Activated CD4-positive, alpha-beta T cell treated with anti-CD3 and anti-CD28 coated beads, Interleukin-2, amount 50 U/mL, for 1 hour (primary cell): ENCODE results near the gene WASHC2C.
"Not testable (repeated sequence)": the region's sequence is repeated elsewhere in the genome, so short reads cannot be mapped to it uniquely, and the experiment has no call there.

Experiments
- DNase-seq: peaks from one replicate; pipeline ENCODE4 v3.0.0-alpha.2; 2020

Gene WASHC2C

DNA sequence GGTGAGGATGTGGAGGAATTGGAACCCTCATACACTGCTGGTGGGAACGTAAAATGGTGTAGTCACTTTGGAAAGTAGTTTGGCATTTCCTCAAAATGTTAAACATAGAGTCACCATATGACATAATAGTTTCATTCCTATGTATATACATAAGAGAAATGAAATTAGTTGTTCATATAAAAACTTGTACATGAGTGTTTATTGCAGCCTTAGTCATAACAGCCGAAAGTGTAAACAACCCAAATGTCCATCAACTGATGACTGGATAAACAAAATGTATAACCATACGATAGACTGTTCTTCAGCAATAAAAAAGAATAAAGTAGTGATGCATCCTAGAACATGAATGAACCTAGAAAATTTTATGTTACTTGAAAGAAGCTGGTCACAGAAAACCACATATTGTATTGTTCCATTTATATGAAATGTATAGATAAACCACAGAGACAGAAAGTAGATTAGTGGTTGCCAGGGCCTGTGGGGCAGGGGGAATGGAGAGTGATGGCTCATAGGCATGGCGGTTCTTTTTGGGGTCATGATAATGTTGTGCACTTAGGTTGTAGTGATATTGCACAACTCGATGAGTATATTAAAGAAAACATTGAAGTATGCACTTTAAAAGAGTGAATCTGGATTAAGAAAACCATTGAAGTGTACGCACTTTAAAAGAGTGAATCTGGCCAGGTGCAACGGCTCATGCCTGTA lies 44.8 kb downstream of the WASHC2C start:
- not testable (repeated sequence) for DNase-seq

DNA sequence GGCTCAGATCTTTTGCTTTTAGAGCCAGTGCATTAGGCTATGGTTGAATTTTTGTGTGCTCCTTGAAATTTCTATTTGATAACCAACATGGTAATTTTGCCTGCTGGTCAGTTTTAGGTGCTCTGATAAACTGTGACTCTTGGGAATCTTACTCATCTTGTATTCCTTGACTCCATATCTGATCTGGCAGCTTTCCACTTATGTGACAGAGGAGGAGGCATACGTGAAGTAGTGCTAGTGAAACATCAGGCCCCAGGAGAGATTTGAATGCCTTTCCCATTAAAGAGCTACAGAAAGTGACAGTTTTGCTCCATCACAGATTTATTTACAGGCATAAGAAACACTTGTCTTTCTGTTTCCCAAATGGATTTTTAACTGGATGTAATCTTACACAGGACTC lies 59.2 kb downstream of the WASHC2C start:
- not testable (repeated sequence) for DNase-seq

DNA sequence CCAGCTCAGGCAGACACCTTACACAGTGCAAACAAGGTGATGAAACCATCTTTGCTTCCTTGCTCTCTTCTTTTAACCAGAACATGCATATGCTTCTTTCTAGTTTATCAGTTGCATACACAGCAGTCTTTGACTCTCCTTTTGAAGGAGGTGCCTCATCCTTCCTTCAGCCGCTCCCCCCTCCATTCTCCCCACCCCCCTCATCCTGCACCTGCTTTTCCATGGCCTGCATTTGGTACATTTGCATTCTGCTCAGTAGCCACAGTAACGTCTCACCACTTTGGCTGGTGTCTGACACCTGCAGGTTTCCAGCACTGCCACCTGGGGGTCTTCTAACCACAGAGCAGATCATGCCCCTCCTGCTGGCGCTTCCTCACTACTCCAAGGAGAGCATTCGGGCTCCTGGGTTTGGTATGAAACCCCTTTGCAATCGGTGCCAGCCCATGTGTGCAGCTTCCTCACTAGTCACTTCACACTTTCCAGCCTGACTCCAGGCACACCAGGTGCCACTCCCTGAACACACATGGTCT lies 60.2 kb downstream of the WASHC2C start:
- DNase-seq: not testable (repeated sequence)

DNA sequence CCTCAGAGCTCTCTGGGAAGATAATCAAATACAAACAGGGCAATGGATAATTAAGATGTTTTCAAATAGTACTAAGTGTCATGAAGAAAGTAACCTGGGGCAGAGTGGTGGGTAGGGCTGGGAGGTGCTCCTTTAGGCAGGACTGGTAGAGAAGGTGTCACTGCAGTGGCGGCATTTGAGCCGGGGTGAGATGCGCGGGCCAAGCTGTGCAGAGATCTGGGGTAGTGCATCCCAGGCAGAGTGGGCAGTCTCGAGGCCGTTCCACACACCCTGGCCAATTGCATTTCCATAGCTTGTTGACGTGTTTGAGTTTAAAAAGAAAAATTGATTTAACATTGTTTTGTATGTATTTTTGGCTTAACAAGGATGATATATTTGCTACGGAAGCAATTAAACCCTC lies 62.9 kb downstream of the WASHC2C start:
- DNase-seq: not testable (repeated sequence)

DNA sequence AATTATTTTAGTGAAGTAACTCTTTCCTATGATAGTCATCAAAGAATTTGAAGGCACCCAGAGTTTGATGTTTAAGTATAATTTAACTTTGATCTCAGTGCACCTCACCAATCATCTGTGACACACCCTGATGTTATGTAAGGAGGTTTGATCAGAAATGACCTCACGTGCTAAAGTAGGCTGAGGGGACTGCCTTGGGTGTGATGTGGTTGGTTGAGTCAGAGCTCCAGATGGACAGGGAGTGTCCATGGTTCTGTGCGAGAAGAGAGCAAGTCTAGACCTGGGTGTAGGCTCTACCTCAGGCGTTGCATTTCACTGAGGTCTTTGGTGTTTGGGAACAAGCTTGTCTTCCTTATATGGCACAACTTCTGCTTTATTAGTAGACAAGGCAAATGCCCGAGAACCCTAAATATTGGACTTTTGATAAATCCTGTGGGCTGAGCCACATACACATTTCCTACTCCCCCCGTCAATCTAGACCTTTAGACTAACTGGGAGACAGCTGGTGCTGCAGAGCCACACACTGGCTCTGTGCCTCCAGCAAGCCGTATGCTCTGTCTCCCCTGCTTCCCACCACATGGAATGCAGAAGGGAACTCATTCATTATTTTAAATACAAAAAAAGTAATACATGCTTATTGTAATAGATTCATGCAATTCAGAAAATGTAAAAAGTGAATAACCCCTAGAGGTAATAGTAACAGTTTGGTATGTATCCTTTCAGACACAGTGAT lies 63.8 kb downstream of the WASHC2C start:
- not testable (repeated sequence) for DNase-seq

DNA sequence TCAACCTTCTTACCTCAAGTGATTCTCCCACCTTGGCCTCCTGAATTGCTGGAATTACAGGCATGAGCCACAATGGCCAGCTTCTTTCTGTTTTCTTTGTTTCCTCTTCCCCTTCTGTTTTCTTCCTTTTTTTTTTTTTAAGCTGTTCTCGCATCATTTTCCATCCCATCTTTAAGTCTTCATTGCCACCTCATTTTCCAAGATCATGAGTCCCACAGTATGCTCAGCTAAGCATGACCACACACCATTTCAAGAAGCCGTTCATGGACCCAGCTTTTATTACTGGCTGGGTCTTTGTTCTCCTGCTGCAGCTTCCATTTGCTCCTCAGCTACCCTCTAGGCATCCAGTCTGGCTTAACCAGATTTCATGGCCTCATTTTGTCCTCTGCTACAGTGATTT lies 67.7 kb downstream of the WASHC2C start:
- not testable (repeated sequence) for DNase-seq

DNA sequence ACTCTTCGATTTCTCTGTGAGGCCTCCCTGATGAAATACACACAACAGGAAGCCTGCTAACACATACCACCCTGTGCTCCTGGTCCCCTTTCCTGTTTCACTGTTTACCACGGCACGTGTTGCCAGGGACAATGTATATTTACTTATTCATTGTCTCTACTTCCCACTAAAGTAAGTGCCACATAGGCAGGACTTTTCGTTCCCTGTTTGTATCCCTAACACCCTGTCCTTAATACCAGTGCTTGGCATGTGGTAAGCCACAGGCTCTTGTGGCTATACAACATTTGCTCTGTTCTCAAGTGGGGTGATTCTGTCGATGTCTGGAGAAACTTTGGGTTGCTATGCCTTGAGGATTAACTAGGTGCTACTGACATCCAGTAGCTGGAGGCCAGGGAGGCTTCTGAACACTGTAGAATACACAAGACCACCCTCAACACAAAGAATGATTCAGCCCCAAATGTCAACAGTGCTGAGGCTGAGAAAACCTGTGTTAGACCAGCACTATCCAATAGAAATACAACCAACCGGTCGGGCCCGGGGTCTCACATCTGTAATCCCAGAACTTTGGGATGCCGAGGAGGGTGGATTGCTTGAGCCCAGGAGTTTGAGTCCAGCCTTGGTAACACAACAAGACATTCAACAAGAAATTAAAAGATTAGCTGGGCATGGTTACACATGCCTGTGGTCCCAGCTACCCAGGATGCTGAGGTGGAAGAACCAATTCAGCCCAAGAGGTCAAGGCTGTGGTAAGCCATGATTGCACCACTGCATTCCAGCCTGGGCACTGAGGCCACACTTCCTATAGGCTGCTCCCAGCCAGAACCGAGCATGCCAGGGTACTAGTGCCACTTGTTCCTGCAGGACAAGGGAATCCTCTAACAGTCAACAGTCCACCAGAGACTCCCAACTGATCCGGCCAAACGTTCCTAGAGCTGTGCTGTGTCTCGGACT lies 76.3 kb downstream of the WASHC2C start:
- DNase-seq: not testable (repeated sequence)

DNA sequence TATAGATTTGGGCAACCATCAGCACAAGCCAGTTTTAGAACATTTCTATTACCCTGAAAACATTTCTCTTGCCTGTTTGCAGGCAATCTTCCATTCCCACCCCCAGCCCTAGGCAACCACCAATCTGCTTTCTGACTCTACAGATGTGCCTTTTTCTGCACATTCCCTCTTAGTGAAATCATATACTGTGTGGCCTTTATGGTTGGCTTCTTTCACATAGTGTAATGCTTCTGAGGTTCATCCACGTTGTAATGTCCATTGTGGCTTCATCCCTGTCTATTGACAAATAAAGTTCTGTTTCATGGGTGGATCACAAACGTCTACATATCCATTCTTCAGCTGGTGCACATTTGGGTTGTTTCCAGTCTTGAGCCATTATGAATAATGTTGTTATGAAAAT lies 77.9 kb downstream of the WASHC2C start:
- not testable (repeated sequence) for DNase-seq

DNA sequence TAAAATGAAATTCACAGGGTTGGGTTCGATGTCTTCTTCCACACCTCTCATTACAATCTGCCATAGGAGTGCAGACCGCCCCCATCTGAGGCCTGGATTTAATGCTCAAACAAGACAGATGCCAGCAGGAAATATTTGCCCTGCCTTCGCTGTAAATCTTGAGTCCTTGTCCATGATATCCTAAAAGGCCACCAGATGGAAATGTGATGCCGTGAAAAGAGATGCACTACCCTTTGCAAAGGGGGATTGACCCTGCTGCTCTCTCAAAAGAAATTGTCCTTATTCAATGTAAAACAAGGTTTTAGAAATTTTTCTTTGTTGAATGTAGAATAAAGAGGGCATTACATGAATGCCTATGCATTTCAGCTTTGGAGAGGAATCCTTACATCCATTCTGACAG lies 82.8 kb downstream of the WASHC2C start:
- DNase-seq: no peak

DNA sequence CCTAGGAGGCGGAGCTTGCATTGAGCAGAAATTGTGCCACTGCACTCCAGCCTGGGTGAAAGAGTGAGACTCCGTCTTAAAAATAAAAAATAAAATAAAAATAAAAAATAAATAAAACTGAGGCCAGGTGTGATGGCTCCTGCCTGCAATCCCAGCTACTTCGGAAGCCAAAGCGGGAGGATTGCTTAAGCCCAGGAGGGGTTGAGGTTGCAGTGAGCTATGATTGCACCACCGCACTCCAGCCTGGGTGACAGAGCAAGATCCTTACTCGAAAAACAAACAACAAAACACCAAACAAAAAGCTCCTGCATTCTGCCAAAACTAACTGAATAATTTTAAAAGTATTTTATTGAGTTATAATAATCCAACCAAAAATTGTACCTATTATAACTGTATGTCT lies 84.0 kb downstream of the WASHC2C start:
- no peak for DNase-seq

DNA sequence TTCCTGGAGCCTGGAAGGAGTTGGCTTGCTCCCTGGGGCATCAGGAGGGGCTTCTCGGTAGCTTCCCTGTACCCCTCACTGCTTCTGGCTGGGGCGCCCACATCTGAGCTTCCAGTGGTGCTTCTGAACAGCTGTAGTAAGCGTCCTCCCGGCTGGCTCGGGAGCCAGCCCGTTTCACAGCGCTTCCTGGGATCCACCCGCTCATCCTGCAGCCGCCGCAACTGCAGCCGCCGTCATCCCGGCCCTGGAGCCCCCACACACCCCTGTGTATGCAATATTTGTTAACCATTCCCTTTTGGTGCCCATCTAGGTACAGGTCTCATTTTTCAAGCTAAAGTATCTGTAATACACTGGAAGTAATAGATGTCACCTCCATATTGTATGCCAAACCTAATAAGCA lies 85.9 kb downstream of the WASHC2C start:
- DNase-seq: not testable (repeated sequence)

DNA sequence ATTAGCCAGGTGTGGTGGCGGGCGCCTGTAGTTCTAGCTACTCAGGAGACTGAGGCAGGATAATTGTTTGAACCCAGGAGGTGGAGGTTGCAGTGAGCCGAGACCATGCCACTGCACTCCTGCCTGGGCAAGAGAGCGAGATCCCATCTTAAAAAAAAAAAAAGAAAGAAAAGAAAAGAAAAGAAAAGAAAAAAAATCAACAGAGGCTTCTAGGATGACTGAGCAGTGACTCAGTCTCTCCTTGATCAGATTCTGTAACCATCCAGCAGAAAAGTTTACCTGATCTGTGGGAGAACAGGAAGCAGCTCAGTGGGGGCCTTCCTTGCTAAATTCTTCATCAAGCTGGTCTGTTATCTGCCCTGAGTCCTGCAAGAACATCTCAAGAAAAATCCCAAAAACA lies 87.1 kb downstream of the WASHC2C start:
- DNase-seq: not testable (repeated sequence)

DNA sequence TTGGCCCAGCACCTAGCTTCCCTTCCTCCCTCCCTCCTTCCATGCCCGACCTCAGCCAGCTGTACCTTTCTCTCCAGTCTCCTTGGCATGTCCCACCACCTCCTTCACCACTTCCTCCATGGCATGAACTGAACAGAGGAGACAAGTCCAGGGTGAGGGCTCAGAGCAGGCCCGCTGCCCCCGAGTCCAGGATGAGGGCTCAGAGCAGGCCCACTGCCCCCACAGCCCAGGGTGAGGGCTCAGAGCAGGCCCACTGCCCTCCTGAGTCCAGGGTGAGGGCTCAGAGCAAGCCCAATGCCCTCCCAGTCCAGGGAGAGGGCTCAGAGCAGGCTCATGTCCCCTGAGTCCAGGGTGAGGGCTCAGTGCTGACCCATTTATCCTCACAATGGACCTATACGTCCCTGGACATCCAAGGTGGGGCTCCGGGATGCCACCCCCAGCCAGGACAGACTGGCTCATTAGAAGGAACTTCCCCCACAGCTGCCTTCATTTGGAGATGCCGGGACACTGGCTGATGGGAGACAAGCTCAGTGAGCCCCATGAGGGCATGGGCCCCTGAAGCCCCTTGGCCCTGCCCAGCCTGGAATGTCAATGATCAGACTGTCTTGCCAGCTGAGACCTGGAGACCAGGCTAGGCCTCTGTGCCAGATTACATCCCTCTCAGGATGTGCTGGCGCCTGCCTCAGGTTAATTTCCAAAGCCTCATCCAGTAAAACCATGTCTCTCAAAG lies 90.2 kb downstream of the WASHC2C start:
- DNase-seq: no peak

DNA sequence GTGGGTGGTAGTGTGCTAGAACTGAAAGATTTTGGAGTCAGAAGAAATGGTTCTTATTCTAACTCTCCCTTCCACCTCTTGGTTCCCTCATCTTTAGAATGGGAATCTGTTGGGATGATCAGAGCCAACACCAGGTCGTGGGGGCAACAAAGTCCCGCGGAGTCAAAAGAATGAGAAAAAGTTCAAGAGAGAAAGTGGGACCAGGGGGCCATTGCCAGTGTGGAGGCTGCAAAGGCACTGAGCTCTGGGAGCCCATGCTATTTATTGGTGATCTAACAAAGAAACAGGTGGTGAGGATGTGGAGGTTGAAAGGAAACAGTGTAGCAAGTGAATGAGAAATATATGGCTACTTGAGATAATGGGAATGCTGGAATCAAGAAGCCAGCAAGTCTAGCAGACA lies 90.8 kb downstream of the WASHC2C start:
- DNase-seq: no peak

DNA sequence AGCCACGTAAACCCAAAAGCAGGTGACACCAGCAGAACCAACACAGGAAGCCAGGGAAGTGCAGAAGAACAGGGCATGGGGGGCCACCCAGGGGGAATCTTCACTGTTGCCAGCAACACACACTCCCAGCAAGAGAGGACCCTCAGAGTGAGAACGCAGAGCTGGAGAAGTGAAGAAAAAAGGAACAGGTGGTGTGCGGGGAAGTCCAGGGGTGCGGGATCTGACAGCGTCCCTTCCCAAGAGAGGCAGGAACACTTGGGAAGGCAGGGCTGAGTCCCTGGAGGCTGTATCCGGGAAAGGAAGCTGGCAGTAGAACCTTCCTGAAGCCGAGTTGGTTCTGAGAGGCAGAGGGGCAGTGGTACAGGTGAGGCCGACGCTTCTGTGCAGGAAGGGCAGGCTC lies 92.5 kb downstream of the WASHC2C start:
- DNase-seq: no peak

DNA sequence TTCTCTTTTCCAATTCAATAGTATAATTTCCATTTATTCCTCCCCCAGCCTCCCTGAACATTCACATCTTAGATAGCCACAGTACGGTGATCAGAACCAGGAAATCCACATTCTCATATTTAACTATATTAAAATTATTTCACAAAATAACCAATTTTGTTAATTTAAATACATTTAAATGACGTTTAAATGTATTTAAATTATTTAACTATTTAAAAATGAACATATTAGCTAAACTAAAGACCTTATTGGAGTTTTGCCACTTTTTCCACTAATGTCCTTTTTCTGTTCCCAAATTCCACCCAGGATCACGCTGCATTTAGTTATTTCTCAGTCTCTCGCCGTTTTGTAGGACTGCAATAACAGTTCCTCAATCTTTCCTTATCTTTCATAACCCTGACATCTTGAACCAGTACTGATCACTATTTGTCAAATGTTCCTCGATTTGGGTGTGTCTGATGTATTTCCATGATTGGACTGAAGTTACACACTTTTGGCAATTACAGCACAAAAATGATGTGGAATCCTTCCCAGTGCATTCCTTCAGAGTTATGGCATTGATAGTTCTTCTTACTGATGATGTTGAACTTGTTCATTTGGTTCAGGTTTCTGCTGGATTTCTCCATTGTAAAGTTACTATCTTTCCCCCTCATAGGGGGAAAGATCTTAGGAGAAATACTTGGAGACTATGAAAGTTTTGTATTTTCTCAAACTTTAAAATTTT lies 93.2 kb downstream of the WASHC2C start:
- DNase-seq: not testable (repeated sequence)

DNA sequence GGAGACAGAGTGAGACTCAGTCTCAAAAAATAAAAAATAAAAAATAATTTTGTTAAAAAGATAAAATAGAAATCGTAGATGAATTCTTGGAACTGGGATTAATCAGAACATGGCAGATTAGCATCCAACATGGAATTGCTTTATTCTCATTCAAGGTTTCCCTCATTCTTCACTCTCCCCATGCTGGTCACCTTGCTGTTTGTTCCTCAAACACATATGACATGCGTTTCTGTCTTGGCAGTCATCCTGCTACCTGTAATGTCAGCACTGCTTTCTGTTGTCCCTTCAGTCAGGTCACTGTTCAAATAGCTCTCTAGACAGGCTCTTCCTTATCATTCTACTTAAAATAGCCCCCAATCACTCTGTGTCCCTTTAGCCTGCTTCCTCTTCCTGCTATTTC lies 95.9 kb downstream of the WASHC2C start:
- DNase-seq: not testable (repeated sequence)
